ENCODE data around the gene NDUFS8. TPM values are rescaled to one million over a fixed set of nuclear protein-coding genes. Genes with fewer than 3 reads are reported as not detected.
A peak's percentile ranks its signal among the peaks of the same experiment; 100 is the strongest.

The NDUFS8 gene
- total and polyA plus RNA-seq, 2 of the 13 experiments (the other 11 are each of a cell fraction or from before 2014, with no cell fraction given), result 96.7 to 158 TPM

DNA sequence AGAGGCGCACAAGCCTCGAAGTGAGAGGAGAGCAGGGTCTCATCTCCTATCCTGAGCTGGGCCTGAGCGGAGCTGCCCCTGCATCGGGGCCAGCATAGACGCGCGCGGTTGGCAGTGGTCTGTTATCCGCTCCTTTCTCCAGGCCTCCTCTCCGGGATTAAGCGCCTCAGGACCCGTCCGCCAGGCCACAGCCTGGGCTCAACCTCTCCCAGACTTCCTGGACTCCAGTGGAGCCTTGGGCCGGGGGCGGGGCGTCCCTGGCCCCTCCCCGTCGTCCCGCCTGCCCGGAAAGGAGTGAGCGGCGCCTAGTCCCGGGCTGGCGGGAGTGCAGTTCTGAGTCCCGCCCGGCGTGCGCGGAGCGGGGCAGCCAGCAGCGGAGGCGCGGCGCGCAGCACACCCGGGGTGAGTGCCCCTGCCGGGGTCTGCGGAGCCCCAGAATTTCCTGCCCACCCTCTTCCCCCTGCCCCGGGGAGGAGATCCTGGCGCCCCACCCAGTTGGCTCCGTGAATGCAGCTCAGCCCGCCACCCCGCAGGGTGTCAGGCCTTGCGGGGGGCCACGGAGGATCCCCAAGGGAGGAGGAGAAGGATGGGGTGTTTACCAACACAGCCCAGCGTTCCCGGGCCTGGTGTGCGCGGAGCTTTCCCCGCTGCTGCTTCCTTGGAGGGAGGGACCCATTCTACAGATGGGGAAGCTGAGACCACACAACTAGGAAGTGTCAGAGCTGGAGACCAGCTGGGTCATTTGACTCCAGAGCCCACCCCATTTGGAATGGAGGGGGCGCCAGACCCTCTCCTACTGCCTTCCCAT, 8.4 kb downstream of the NDUFS8 start, which contains the start of gene TCIRG1 (continued):
- TF ChIP-seq ETV5 (CRISPR knock-in tag; IDR thresholded peaks at IDR 0.05; ENCODE audit: borderline replicate concordance) (no peak; the same call in 1 of the 2 replicates), HMG20B (CRISPR knock-in tag; conservative IDR thresholded peaks at IDR 0.05) (no peak), ZNF619 (CRISPR knock-in tag; IDR thresholded peaks at IDR 0.05) (no peak), KLF15 (CRISPR knock-in tag; IDR thresholded peaks at IDR 0.05; ENCODE audit: borderline replicate concordance) (no peak), ZNF589 (CRISPR knock-in tag; conservative IDR thresholded peaks at IDR 0.05) (no peak), ZNF44 (CRISPR knock-in tag; IDR thresholded peaks at IDR 0.05) (no peak; the same call in 1 of the 2 replicates), ZNF737 (CRISPR knock-in tag; IDR thresholded peaks at IDR 0.05; ENCODE audit: borderline replicate concordance) (no peak), RAD21 (CRISPR knock-in tag; IDR thresholded peaks at IDR 0.05) (peak; percentile 14; the same call in 1 of the 2 replicates), AKAP8 (CRISPR knock-in tag; IDR thresholded peaks at IDR 0.05) (no peak; the same call in 1 of the 2 replicates), ZNF790 (CRISPR knock-in tag; IDR thresholded peaks at IDR 0.05; ENCODE audit: borderline replicate concordance) (no peak), FOXC1 (CRISPR knock-in tag; IDR thresholded peaks at IDR 0.05; ENCODE audit: borderline replicate concordance) (no peak), GPN1 (CRISPR knock-in tag; IDR thresholded peaks at IDR 0.05; ENCODE audit: borderline replicate concordance) (no peak), FOSL1 (CRISPR knock-in tag; IDR thresholded peaks at IDR 0.05; ENCODE audit: borderline replicate concordance) (no peak), RFXANK (CRISPR knock-in tag; IDR thresholded peaks at IDR 0.05) (no peak), KDM6A (CRISPR knock-in tag; IDR thresholded peaks at IDR 0.05; ENCODE audit: low read depth) (no peak), NR3C1 (CRISPR knock-in tag; IDR thresholded peaks at IDR 0.05) (no peak), NFATC3 (CRISPR knock-in tag; IDR thresholded peaks at IDR 0.05) (no peak), SALL1 (CRISPR knock-in tag; IDR thresholded peaks at IDR 0.05) (no peak), ADNP (CRISPR knock-in tag; IDR thresholded peaks at IDR 0.05) (peak; percentile 99), ZZZ3 (CRISPR knock-in tag; IDR thresholded peaks at IDR 0.05; ENCODE audit: borderline replicate concordance) (no peak), HNF4G (IDR thresholded peaks at IDR 0.05; ENCODE audit: borderline replicate concordance, low read depth, low read length) (no peak), HNF4G (CRISPR knock-in tag; IDR thresholded peaks at IDR 0.05; ENCODE audit: borderline replicate concordance, low read depth) (no peak), ZBTB1 (CRISPR knock-in tag; IDR thresholded peaks at IDR 0.05; ENCODE audit: borderline replicate concordance) (no peak), ZBTB20 (CRISPR knock-in tag; IDR thresholded peaks at IDR 0.05; ENCODE audit: borderline replicate concordance, low read depth) (no peak), ZNF275 (CRISPR knock-in tag; IDR thresholded peaks at IDR 0.05; ENCODE audit: borderline replicate concordance) (peak; percentile 17; the same call in 1 of the 2 replicates), PBX2 (CRISPR knock-in tag; IDR thresholded peaks at IDR 0.05) (no peak), MBD4 (IDR thresholded peaks at IDR 0.05; ENCODE audit: borderline replicate concordance, low read length) (no peak), ZNF333 (CRISPR knock-in tag; IDR thresholded peaks at IDR 0.05; ENCODE audit: borderline replicate concordance) (no peak; the same call in 1 of the 2 replicates)
- TF ChIP-seq, protein P1, sequence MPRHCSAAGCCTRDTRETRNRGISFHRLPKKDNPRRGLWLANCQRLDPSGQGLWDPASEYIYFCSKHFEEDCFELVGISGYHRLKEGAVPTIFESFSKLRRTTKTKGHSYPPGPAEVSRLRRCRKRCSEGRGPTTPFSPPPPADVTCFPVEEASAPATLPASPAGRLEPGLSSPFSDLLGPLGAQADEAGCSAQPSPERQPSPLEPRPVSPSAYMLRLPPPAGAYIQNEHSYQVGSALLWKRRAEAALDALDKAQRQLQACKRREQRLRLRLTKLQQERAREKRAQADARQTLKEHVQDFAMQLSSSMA (CRISPR knock-in tag; IDR thresholded peaks at IDR 0.05), result no peak
